ACC112 (cell line): ENCODE data around the gene TCFL5.

Experiments
- H2AFZ ChIP-seq: fragments of 200-600 bp; sonication (generic); one replicate; pipeline ENCODE4 v1.6.0; 2017; ENCODE audit warnings: antibody characterized with exemption, low read length; ENCODE audit not compliant: unreplicated experiment
- H3K27ac ChIP-seq: fragments of 200-600 bp; sonication (generic); 2 replicates; pipeline ENCODE4 v1.5.1; 2014; ENCODE audit warnings: low read depth, mild to moderate bottlenecking, antibody characterized with exemption, low read length, moderate library complexity
- H3K27me3 ChIP-seq: fragments of 200-600 bp; sonication (generic); 2 replicates; pipeline ENCODE4 v1.6.1; 2014; ENCODE audit warnings: mild to moderate bottlenecking, antibody characterized with exemption, low read length, moderate library complexity, mixed read lengths; ENCODE audit not compliant: insufficient read depth
- H3K36me3 ChIP-seq: fragments of 200-600 bp; sonication (generic); 2 replicates; pipeline ENCODE4 v1.6.1; 2016; ENCODE audit warnings: mild to moderate bottlenecking, antibody characterized with exemption, low read length, moderate library complexity, mixed read lengths; ENCODE audit not compliant: insufficient read depth
- H3K4me1 ChIP-seq: fragments of 200-600 bp; sonication (generic); one replicate; pipeline ENCODE4 v1.6.1; 2016; ENCODE audit warnings: low read length, mixed read lengths; ENCODE audit not compliant: insufficient read depth, unreplicated experiment, control insufficient read depth
- H3K4me3 ChIP-seq: fragments of 200-600 bp; sonication (generic); 2 replicates; pipeline ENCODE4 v1.5.1; 2014; ENCODE audit warnings: mild to moderate bottlenecking, low read depth, low read length
- H3K79me2 ChIP-seq: fragments of 200-600 bp; sonication (generic); one replicate; pipeline ENCODE4 v1.6.0; 2016; ENCODE audit warnings: low read length; ENCODE audit not compliant: control insufficient read depth, unreplicated experiment, insufficient read depth

Gene TCFL5

GRCh38 chr20:62824476-62825332 lies 36.9 kb downstream of the TCFL5 start:
- H3K27ac ChIP-seq, result no peak overlapping the region
- peak overlapping the region; percentile 69 for H3K4me3 ChIP-seq
- no peaks in the 10 kb centered on the region for H3K79me2 ChIP-seq
- H3K27me3 ChIP-seq, result no peaks in the 10 kb centered on the region
- no peaks in the 10 kb centered on the region for H3K36me3 ChIP-seq
- peaks cover 16% of the 10 kb centered on the region for H3K4me1 ChIP-seq
- H2AFZ ChIP-seq, result peak overlapping the region; percentile 94

GRCh38 chr20:62823688-62824475 lies 37.7 kb downstream of the TCFL5 start:
- H3K36me3 ChIP-seq, result no peaks in the 10 kb centered on the region
- no peak overlapping the region for H3K27ac ChIP-seq
- H3K79me2 ChIP-seq, result no peaks in the 10 kb centered on the region
- no peaks in the 10 kb centered on the region for H3K27me3 ChIP-seq
- no peak overlapping the region for H2AFZ ChIP-seq
- H3K4me3 ChIP-seq, result peak overlapping the region; percentile 69
- peaks cover 24% of the 10 kb centered on the region for H3K4me1 ChIP-seq

DNA sequence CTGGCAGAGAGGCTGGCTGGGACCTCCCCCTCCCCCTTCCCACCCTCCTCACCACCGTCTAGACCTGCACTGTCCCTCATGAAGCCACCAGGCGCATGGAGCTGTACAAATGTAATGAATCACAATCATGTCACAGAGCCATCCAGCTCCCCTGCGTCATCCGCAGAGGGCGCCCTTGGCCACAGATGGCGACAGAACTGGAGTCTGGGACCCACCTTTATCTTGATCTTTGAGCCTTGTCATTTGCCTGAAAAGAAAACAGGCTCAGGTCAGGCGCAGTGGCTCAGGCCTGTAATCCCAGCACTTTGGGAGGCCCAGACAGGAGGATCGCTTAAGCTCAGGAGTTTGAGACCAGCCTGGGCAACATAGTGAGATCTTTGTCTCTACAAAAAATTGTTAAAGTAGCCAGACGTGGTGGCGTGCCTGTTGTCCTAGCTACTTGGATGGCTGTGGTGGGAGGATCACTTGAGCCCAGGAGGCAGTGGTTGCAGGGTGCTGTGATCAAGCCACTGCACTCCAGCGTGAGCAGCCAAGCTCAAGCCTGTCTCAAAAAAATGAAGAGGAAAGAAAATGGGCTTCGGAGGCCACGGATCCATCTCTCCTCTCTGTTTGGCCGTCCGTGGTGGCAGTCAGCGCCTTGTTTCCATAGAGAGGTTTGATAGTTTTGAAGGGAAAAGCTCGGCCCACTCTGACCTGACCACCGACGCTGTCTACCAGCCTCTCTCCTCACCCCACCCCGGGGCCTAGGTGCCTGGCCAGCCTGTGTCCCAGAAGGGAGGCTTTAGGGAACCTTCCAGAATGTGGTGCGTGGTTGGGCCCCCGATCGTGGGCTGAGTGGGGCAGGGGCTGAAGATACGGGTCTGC lies 38.6 kb downstream of the TCFL5 start:
- Histone ChIP-seq H3K4me3 (no peak overlapping the region), H2AFZ (no peak overlapping the region), H3K27me3 (no peaks in the 10 kb centered on the region), H3K79me2 (no peaks in the 10 kb centered on the region), H3K36me3 (no peaks in the 10 kb centered on the region), H3K27ac (no peak overlapping the region), H3K4me1 (peaks cover 32% of the 10 kb centered on the region)

GRCh38 chr20:62822239-62822787 lies 39.3 kb downstream of the TCFL5 start:
- Histone ChIP-seq H3K4me1 (peaks cover 32% of the 10 kb centered on the region), H3K79me2 (no peaks in the 10 kb centered on the region), H3K27me3 (peaks cover 4% of the 10 kb centered on the region; the same call in 1 of the 2 replicates), H3K36me3 (no peaks in the 10 kb centered on the region), H2AFZ (no peak overlapping the region), H3K4me3 (no peak overlapping the region), H3K27ac (no peak overlapping the region)

DNA sequence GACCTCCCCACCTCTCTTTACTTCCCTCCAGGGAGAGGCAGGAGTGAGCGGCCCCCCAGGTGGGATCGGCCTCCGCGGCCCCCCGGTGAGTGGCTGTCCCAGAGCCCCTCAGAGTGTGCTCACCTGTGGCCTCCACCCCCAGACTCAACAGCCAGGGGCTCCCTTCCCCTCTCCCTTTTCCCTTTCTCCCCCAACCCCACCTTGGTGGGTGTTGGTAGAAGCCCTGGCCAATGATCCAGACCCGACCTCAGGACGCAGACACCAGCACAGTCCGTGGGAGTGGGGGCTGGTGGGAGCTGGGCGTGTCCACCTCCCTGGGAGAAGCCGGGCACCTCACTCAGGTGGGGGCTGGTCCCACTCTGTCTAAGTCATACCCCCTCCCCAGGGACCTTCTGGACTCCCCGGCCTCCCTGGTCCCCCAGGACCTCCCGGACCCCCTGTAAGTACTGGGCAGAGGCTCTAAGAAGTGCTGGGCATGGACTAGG lies 39.9 kb downstream of the TCFL5 start:
- no peak overlapping the region for H2AFZ ChIP-seq
- no peaks in the 10 kb centered on the region for H3K36me3 ChIP-seq
- peaks cover 32% of the 10 kb centered on the region for H3K4me1 ChIP-seq
- H3K79me2 ChIP-seq, result no peaks in the 10 kb centered on the region
- H3K27ac ChIP-seq, result no peak overlapping the region
- H3K4me3 ChIP-seq, result no peak overlapping the region
- peaks cover 8% of the 10 kb centered on the region; the same call in 1 of the 2 replicates for H3K27me3 ChIP-seq

DNA sequence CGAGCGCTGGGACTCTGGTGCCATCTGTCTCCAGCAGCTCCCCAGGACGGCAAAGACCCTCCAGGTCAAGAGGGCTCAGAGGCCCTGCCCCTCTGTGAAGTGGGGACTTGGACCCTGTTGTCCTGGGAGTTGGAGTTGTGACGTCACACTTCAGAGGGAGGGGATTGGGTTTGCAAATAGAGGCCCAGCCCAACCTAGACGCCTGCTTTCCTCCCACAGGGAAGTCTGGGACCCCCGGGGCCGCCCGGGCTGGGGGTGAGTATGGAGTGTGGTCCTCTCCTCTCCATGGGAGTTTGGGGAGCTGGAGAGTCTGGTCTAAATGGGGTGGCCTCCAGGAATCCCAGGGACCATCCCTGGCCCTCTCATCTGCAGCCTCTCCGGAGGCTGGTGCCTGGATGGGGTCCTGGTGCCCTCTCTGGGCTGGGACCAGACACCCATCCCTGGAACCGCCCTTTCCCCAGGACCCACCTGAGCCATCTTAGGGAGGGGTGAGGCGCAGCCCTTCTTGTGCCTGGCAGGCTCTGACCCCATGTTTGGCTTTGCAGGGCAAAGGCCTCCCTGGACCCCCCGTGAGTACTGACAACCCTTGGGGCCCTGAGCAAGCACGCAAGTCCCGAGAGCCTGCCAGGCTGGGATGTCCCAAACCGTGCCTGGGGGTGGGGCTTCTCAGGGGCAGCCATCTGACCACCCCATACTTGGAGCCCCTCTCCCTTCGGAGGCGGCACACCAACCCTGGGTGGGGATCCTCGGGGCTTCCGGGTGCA lies 40.5 kb downstream of the TCFL5 start:
- H3K27ac ChIP-seq, result no peak overlapping the region
- peaks cover 13% of the 10 kb centered on the region for H3K27me3 ChIP-seq
- peaks cover 36% of the 10 kb centered on the region for H3K4me1 ChIP-seq
- no peak overlapping the region for H2AFZ ChIP-seq
- H3K79me2 ChIP-seq, result no peaks in the 10 kb centered on the region
- no peak overlapping the region for H3K4me3 ChIP-seq
- H3K36me3 ChIP-seq, result no peaks in the 10 kb centered on the region

GRCh38 chr20:62820208-62820961 lies 41.2 kb downstream of the TCFL5 start:
- Histone ChIP-seq H3K36me3 (no peaks in the 10 kb centered on the region), H3K27me3 (peaks cover 21% of the 10 kb centered on the region), H3K4me1 (peaks cover 44% of the 10 kb centered on the region), H3K27ac (no peak overlapping the region), H3K79me2 (no peaks in the 10 kb centered on the region), H2AFZ (no peak overlapping the region), H3K4me3 (no peak overlapping the region)

- peaks cover 47% of the 10 kb centered on the region for H3K4me1 ChIP-seq
- no peak overlapping the region for H3K27ac ChIP-seq
- no peaks in the 10 kb centered on the region for H3K79me2 ChIP-seq
- no peak overlapping the region for H3K4me3 ChIP-seq
- no peaks in the 10 kb centered on the region for H3K36me3 ChIP-seq
- no peak overlapping the region for H2AFZ ChIP-seq
- peaks cover 21% of the 10 kb centered on the region for H3K27me3 ChIP-seq
Measured at GRCh38 chr20:62819494-62820174, 42.0 kb downstream of the TCFL5 start.
